ENCODE data around the gene DUSP22. TPM values are rescaled to one million over a fixed set of nuclear protein-coding genes. Genes with fewer than 3 reads are reported as not detected.
A peak's percentile ranks its signal among the peaks of the same experiment; 100 is the strongest.

The DUSP22 gene
- total RNA-seq, 2 donors from 2014 or later: 26.5 to 29.5 TPM

DNA sequence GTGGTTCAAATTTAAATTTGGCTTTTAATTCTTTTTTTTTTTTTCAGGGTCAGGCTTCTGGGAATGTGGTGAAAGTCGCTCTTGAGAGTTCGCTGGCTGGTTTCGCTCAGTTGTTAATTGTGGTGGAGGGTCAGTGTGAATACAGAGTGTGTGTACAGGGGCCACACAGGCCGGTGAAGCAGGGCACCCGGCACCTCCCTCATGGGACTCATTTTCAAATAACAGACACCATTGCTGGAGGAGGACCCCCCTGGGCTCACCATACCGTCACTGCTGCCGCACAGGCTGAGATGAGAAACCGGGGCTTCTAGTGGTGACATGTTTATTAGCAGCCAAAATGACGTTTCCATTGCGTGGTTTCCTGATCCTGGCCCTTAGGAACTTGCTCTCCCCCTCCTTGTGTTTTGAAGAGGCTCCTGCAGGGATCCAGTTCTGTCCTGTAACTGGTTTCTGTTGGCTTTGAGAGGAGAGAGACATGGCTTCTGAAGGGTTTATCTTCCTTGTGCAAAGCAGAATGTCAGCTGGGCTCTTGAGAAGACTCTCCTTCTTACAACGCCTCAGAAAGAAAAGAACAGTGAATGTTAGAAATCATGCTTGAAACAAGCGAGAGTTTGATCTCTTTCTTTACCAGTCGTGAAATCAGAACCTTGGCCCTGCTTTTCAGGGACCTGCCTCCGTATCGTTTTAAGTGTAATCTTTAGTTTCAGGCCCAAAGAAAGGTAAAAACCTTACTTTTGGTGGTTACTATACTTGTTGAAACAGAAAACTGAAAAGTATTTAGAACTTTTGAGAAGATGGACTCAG, 37.8 kb downstream of the DUSP22 start:
- no peak for ATAC-seq
- DNase-seq: no peak
- intact Hi-C loops (cut with DNase I, micrococcal nuclease): no loop called here

DNA sequence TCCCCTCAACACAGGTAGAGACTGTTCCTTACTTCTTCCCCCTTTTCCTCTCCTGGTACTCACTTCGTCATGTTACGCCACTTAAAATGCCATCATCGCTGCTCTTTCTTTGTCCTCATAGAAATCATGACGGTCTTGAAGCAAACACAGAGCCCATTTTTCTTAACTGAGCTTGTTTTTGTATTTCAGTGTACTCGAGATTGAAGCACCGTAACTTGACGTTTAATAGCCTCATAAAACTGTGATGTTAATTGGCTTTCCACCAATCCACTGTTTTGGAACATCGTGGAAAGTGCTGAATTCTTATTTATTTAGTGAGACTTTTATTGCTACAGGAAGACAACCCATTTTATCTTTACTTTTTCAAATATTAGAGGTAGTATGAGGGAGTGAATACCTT, 38.7 kb downstream of the DUSP22 start:
- ATAC-seq: peak; percentile 54
- intact Hi-C loops (cut with DNase I, micrococcal nuclease): no loop called here
- DNase-seq: no peak

DNA sequence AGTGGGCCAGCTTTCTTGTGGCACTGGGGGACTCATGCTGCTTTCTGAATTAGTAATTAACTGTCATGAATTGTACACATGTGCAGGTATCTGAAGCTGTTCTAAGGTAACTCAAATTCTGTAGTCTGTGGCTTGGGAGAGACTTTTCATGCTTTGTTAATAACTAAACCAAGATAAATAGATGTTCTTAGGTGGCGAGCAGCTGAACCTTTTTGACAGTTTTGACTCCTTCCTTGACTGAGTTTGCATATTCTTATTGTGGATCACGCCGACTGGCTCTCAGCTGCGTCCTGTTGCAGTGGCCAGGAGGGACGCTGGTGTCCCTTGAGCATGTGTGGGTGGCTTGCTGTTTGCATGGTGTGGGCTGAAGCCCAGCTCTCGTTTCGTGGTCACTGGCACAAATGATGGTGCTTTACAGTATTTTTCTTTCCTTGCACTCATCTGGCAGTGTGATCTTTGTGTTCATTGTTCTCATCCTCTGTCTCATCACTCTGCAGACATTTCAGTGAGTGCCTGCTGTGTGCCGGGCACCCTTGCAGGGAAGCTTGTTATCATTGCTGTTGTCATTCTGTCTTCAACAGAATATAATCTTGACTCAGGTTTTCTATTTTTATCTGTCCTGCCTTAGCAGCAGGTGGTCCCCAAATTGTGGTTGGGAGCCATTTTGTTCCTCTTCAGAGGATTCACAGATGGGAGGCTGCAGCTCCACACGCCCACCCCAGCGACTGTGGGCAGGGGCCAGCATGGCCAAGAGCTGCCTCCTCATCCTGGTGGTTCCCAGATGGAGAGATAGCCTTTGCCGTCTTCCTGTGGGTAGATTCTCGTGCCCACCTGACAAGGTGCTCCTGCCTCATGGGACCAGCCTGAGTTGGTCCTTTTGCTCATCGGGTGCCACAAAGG, 39.6 kb downstream of the DUSP22 start:
- intact Hi-C loops (cut with DNase I, micrococcal nuclease): no loop called here
- DNase-seq: no peak

DNA sequence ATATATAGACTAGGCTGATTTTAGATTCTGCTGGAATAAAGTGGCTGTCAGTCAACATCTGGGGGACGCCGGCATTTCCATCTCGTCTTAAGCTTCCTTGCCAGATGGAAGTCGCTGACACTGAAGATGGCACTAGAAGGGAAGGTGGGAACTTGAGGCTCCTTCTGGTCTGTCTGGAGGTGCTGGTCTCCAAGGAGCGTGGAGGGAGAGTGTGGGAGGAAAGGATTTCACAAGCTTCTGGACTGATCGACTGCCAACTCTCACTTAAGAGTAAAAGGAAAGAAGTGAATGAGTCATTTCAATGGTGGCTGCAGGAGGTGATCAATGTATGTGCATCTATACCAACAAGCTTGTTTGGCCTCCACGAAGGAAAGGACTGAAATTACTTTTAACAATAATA, 40.4 kb downstream of the DUSP22 start:
- no peak for ATAC-seq
- DNase-seq: no peak
- intact Hi-C loops (cut with DNase I, micrococcal nuclease): no loop called here

More for the DNA sequence above, 39.6 kb downstream of the DUSP22 start:
- ATAC-seq: peak; percentile 63

DNA sequence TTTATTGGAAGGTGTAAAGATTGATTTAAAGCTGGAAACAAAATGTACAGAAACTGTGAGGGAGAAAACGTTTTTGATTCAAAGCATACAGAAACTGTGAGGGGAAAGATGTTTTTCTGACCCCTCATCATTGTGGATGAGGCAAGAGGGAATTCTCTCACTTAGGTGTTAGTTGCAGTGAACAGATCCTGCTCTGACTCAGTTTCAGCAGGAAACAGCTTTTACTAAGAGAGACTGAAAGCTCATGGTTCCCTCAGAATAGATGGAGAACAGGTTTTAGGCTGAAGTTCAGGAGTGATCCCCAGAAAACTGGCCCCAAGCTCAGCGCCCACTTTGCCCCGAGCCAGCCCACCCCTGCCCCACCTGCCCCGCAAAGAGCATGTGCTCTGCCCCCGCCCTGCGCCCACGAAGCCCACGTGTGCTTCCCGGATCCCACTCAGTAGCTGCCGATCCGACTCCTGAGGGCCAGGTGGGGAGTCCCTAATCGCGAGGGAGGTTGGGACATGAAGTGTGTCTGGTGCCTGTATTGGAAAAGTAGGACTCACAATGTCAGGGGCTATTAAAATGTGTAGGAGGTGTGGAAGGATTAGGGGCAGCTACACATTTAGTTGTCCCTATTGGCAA, 41.2 kb downstream of the DUSP22 start:
- ATAC-seq: no peak
- no peak for DNase-seq
- intact Hi-C loops (cut with DNase I, micrococcal nuclease): no loop called here

DNA sequence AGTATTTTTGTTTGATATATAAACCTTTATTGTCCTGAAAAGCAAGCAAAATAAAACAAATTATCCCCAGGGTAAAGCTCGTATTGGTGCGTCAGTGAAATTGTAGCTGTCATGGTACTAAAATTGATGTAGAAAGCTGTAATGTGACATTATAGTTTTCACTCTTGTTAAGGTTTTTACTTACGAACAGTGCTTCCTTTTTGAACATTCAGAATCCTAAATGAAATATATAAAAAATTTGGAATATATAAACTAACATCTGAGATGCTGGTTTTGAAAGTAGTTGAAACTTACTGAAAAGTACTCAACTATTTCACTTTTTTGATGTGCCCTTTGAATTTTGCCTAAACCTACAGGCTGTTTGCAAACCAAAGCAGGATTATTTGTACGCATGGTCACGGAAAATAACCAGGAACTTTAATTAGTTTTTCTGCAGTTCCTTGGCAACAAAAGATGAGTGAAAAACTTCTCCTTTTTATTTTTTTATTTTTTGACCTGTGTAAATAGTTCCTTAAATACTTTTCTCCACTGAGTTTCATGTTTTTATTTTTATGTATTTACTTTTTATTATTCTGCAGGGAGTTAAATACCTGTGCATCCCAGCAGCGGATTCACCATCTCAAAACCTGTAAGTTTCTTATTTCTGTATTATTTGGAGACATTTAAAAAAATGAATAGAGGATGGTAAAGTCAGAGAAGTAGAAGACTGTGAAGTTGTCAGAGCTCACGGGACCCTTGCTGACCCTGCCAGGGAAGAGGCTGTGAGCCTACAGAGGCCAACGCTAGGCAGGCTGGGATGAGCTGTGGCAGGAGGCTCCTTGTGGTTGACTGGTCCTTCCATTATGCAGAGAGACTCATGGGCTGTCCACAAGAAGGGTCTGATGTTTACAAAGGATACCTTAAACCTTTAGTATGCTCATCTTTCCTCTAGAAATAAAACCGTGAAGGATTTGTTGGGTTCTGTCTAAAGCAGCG, 42.5 kb downstream of the DUSP22 start:
- no peak for ATAC-seq
- DNase-seq: no peak
- intact Hi-C loops (cut with DNase I, micrococcal nuclease): no loop called here

DNA sequence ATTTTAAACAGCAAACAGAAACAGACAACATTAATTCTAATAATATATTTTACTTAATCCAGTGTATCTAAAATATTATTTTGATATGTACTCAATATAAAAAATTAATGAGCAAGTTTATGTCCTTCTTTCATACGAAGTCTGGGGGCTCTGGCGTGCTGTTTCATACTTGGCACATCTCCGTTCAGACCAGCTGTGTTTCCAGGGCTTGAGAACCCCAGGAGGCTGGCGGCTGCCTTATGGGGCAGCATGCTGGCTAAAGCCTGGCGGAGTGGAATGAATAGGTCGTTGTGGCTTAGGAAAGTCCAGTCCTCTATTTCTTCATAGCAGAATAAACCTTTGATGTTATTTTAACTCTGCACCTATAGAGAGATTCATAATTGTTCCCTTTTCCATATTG, 43.3 kb downstream of the DUSP22 start:
- no peak for ATAC-seq
- no peak for DNase-seq
- intact Hi-C loops (cut with DNase I, micrococcal nuclease): no loop called here

DNA sequence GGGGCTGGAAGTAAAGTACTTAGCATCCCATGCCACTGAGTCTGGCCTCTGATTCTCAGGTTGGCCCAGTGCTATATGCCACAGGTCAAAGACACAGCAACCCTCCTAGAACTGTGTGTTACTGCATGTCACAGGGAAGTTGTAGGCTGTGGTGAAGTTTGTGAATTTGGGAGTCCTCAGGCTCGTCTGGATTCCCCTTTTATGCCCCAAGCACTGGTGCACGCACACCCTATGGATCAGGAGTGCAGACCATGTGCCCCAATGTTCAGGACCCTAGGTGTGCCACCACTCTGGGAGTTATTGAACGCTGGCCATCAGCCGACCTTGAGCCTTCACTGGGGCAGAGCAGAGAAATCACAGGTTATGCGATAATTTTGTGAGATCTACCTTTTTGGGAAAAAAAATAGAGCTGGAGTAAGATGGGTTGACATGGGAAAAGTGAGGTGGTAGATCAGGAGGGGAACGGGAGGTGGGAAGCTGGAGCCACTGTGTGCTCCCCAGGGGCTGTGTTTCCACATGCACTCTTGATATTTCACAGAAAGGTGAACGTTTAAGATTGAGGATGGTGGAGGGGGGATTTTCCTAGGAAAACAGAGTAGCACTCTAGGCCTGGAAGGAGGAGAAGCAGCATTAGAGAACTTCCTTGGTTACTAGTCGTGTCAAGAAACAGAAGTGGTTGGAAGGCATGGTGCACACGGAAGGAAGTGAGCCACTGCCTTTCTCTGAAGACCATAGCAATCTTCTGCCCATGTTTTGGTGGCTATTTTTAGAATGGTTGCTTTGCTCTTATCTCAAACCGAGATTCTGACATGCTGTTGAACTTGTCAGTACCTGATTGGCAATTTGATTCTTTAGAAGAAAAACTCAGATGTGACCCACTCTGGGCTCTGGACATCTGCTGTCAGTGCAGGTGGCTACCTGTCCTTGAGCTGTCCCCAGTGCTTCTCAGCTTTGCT, 44.1 kb downstream of the DUSP22 start:
- ATAC-seq (peak; percentile 33), DNase-seq (no peak)
- intact Hi-C loops (cut with DNase I, micrococcal nuclease): no loop called here

DNA sequence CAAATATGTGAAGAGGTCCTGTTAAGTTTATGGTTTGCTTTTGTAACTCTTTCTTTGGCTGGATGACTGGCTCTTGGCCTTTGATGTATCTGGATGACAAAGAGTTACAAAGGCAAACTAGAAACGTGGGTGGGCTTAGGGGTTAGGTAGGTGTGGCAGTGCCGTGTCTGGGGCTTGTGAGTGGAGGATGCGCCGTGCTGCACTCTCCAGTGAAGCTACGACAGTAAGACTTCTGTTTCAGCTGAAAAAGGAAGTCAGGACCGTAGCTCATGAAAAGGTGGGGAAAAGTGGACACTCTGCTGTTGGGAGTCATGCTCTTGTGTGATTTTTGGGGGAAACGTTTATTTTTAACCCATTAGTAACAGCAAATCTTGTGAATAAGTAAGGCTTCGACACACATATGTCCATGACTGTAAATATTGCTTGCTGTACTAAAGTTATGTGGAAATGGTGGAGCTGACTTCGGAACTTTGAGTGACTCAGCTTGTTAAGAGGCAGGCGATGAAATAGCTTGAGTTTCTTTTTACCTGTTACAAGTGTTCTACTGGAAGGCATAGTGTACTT, 45.6 kb downstream of the DUSP22 start:
- intact Hi-C loops (cut with DNase I, micrococcal nuclease): no loop called here
- ATAC-seq: no peak
- DNase-seq: no peak

DNA sequence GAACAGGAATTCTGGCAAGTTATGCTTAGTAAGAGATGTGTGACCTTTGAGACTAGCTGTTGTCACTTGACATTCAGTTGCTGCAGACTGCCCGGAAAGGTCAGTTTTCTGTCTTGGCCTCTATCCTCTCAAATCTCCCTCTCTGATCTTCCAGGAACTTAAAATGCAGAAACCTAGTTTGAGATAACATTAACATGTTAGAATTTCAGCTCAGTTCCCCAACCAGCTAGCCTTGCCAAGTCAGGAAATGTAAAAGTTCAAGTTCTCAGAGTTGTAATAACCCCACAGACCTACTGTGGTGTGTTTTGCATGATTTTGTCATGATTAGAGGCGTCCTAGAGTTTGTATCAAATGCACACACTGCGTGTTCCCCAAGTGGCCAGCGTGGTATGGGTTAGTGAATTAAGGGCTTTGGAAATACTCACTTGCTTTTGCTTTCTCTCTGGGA, 46.6 kb downstream of the DUSP22 start:
- ATAC-seq (no peak), DNase-seq (no peak)
- intact Hi-C loops (cut with DNase I, micrococcal nuclease): no loop called here

DNA sequence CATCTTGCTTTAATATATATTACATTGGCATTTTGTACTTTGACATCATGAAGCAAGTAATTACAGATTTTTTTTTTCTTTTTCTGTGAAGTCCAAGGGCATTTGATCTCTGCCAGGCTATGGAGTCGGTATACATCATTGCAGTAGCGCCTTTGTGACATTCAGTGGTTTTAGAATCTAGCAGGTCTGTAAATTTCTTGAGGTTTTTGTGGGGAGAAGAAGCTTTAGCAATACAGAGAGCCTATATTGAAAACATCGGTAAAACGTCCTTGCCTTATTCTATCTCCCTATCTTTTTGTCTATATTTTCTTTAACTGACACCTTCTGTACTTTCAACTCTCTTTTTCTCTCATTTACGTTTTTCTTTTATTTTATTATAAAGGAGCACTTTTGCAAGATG, 47.2 kb downstream of the DUSP22 start:
- ATAC-seq (no peak), DNase-seq (no peak)
- intact Hi-C loops (cut with DNase I, micrococcal nuclease): no loop called here

DNA sequence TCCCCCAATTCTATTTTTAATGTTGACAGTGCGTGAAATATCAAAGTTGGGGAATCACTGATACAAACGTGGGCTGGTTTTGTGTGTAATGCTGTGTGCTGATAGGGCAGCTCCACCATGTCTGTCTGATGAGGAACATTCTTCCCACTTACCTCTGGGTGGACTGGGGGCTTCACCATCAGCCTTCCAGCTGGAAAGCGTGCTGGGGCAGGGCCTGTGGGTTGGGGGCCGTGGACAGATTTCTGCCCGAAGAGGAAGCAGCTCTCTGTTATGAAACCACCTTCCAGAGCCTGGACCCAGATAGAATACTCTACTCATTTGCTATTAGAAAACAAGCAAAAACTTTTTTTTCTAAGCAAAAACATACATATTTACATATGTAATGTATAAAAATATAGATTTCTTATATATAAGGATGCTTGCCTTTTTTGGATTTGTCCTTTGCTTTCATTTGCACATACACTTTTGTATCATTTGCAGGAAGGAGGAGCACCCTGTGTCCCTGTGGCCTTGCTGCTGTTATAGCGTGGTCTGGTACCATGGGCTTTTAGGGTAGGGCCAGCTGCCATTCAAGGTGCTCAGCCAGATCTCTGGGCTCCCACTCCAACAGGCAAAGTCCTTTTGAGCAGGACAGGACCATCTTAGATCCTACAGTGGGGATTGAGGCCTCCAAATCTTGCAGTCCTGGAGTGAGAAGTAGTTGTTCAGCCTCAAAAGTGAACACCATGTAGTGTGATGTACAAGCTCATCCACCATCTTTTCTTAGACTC, 48.1 kb downstream of the DUSP22 start:
- ATAC-seq: no peak
- no peak for DNase-seq
- intact Hi-C loops (cut with DNase I, micrococcal nuclease): no loop called here

DNA sequence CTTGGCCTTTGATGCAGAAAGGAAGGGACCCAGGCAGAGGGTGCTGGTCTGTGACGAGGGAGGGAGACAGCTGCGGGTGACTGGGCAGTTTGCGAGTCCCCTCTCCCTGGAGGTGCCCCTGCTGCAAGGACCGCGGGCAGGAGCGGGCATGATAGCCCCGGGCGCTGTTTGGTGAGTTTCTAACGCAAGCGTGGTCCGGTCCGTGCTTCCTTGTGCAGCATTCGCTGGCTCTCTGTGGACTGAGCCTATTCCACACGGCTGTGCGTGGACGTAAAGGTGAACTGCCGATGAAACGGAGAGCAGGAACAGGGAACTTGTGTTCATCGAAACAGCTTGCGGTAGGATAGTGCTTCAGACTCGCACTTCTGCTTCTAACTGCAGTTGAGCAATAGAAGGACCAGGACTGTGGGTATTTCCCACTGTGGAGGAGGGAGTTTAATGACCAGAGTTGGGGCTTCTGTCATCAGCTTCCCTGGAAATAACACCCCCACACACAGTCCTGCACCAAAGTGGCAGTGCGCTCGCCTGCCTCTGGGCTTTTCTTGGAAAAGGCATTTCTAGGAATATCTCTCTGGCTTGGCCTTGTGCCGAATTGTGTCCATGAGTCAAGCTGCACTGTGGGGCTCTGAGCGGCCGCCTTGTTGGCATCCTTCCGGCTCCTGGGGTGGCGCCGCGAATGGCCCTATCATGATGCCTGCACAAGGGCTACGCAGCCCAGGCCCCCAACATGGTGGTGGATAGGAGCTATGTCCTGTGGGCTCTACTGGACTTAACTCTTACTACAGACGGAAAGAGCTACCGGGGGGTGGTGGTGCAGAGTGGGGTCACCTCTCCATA, 48.9 kb downstream of the DUSP22 start:
- peak in 1 of 2 donors; percentile 53 for DNase-seq
- ATAC-seq: peak; percentile 41
- intact Hi-C loops (cut with DNase I, micrococcal nuclease): no loop called here

DNA sequence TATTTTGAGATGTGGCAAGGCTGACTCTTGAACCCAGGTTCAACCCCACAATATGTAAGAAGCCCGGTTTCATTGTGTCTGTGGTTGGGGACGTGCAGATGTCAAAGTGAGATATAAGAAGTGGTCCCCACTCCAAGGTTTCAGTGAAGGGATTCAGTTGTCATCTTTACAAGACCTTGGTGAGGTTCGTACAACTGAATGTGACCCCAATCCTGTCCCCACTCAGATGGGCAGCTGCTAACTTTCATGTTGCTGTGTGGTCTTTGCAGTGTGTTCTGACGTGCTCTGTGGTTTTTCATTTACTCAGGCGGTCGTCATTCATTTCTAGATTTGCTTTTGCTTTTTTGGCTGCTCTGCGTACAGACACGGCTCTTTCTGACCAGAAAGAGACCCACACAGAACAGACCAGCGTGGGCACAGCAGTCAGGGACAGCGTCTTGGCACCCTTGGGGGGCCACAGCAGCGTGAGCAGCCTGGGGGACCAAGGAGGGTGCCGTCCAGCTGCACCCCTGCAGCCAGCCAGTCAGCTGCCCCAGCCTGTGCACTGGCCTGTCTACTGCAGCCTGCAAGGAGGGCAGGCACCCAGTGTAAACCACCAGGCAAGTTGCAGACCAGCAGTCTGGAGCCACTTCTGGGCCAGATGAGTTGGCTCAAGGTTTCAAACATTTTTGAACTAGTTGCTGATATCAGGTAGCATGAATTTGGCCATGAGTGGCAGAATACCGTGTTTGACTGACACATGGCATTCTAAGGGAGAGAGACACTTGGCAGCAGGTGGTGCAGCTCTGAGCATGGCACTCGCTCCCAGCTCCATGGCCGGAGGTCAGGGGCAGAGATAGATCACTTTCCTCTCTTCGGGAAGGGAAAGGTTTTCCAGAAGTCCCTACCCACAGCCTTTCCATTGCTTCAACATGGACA, 49.9 kb downstream of the DUSP22 start:
- intact Hi-C loops (cut with DNase I, micrococcal nuclease): no loop called here
- ATAC-seq (peak; percentile 20), DNase-seq (no peak)

DNA sequence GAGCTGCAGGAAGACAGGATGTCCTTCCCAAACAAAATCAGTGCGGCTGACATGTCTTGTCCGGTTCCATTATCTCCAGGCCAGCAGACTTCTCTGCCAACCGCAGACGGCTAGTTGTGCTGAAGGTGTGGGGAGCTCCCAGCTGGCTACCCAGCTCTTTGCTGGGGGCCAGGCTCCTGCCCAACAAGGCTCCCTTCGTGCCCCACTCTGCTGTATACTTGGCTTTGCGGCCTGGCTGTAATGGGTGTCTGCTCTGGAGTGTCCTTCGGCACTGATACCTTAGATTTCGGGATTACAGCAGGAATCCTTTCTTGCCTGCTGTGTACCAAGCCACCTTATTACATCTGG, 50.5 kb downstream of the DUSP22 start:
- intact Hi-C loops (cut with DNase I, micrococcal nuclease): no loop called here
- DNase-seq: no peak
- ATAC-seq: no peak
